Thoracic aorta (tissue), 2 donors: ENCODE data around the gene LAPTM5. TPM values are rescaled to one million over a fixed set of nuclear protein-coding genes. Genes with fewer than 3 reads are reported as not detected.

Source experiments
- ATAC-seq: fragments of 150-250 bp; one replicate; pipeline ENCODE4 v1.8.0; 2017; ENCODE audit warnings: low read depth; ENCODE audit not compliant: insufficient number of reproducible peaks, low FRiP score
- DNase-seq: peaks from one replicate; pipeline ENCODE4 v3.0.0-alpha.2; 2020; ENCODE audit warnings: low spot score
- H3K27ac ChIP-seq, 2 donors: fragments of 200-600 bp; sonication (generic); 1 replicate in 1 of 2; 2 replicates in 1 of 2; pipeline ENCODE4 v1.5.1; 2016; ENCODE audit warnings: mild to moderate bottlenecking in 2 of 2, moderate library complexity in 2 of 2
- H3K27me3 ChIP-seq: fragments of 200-600 bp; sonication (generic); replicated peaks from 2 replicates; pipeline ENCODE4 v1.6.0; 2016; ENCODE audit warnings: mild to moderate bottlenecking; ENCODE audit not compliant: insufficient read depth
- H3K36me3 ChIP-seq: fragments of 200-600 bp; sonication (generic); one replicate; pipeline ENCODE4 v1.5.1; 2016
- H3K4me1 ChIP-seq, 2 donors: fragments of 200-600 bp; sonication (generic); 1 replicate in 1 of 2; 2 replicates in 1 of 2; pipeline versions ENCODE4 v1.5.1 to v1.6.0; 2016; ENCODE audit warnings: low read depth in 2 of 2, mild to moderate bottlenecking in 1 of 2; ENCODE audit not compliant: control insufficient read depth in 1 of 2
- H3K4me3 ChIP-seq: fragments of 200-600 bp; sonication (generic); 2 replicates; pipeline ENCODE4 v1.5.1; 2016; ENCODE audit warnings: mild to moderate bottlenecking
- H3K9me3 ChIP-seq: fragments of 200-600 bp; sonication (generic); 2 replicates; pipeline ENCODE4 v1.5.1; 2016
- total RNA-seq, 2 donors: library from RNA; depleted of rRNA; stranded (reverse); fragments of >200 nt; gene quantifications; one replicate each; pipeline versions ENCODE4 v1.1.0 to v1.2.3, GENCODE V29; 2016
- TF ChIP-seq, protein P1 (sequence below): fragments of 200-600 bp; sonication (generic); IDR thresholded peaks from one replicate; pipeline ENCODE4 v1.5.1; 2019; ENCODE audit warnings: antibody characterized with exemption

LAPTM5 gene
- total RNA-seq, 2 donors from 2014 or later: 91.0 to 127 TPM

DNA sequence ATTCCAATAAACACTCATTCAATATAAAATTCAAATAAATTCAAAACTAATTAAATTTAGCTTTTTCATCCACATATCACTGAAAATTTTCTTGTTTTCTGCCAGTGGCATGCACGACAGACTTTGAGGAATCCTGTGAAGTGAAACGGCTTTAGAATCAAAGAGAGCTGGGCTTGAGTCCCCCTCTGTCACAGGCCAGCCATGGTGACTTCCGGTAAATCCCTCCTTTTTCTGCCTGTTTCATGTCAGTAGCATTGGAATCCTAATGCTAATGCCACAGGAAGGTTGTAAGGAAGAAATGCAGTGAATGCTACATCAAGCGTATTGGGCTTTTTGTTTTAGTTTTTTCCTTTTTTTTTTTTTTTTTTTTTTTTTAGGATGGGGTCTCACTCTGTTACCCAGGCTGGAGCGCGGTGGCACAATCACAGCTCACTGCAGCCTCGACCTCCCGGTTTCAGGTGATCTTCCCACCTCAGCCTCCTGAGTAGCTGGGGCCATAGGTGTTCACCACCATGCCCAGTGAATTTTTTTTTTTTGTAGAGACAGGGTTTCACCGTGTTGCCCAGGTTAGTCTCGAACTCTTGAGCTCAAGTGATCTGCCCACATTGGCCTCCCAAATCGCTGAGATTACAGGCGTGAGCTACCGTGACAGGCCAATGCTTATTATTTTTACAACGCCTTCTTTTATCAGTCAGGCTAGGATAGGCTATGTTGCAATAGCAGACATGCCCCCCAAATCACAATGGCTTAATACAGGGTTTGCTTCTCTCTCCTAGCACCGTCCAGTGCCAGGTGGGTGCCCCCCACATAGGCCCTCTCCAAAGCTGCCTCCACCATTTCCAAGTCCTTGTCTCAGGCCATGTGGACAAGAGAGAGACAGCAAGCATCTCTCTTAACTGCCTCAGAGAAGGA, 30.5 kb downstream of the LAPTM5 start:
- Histone ChIP-seq H3K4me1 (no peaks in the 10 kb centered on the region), H3K36me3 (no peaks in the 10 kb centered on the region), H3K4me3 (no peak overlapping the region), H3K9me3 (no peaks in the 10 kb centered on the region), H3K27me3 (no peaks in the 10 kb centered on the region), H3K27ac (no peak overlapping the region)
- TF ChIP-seq, protein P1, sequence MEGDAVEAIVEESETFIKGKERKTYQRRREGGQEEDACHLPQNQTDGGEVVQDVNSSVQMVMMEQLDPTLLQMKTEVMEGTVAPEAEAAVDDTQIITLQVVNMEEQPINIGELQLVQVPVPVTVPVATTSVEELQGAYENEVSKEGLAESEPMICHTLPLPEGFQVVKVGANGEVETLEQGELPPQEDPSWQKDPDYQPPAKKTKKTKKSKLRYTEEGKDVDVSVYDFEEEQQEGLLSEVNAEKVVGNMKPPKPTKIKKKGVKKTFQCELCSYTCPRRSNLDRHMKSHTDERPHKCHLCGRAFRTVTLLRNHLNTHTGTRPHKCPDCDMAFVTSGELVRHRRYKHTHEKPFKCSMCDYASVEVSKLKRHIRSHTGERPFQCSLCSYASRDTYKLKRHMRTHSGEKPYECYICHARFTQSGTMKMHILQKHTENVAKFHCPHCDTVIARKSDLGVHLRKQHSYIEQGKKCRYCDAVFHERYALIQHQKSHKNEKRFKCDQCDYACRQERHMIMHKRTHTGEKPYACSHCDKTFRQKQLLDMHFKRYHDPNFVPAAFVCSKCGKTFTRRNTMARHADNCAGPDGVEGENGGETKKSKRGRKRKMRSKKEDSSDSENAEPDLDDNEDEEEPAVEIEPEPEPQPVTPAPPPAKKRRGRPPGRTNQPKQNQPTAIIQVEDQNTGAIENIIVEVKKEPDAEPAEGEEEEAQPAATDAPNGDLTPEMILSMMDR: no peak
- no peak for DNase-seq
- ATAC-seq: no peak

DNA sequence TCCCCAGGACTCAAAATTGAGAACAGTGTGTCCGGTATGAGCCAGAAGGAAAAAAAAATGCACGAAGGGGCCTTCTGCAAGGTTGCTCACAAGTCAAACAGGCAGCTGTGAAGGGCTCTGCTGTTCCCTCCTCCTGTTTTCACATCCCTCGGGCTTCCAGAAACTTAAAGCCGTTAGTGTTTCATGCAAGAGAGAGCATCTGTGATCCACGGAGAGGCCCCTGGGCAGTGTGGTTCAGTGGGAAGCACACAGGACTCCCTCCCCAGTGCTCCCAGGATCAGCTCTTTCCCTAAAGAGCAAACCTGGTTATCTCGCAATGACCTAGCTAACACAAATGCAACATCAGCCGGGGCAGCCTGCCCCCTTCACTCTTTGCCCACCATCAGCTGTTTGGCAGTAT, 31.3 kb downstream of the LAPTM5 start:
- Histone ChIP-seq H3K36me3 (no peaks in the 10 kb centered on the region), H3K27me3 (no peaks in the 10 kb centered on the region), H3K9me3 (no peaks in the 10 kb centered on the region), H3K4me1 (no peaks in the 10 kb centered on the region), H3K4me3 (no peak overlapping the region), H3K27ac (no peak overlapping the region)
- TF ChIP-seq, protein P1: no peak
- DNase-seq: no peak
- ATAC-seq: no peak

DNA sequence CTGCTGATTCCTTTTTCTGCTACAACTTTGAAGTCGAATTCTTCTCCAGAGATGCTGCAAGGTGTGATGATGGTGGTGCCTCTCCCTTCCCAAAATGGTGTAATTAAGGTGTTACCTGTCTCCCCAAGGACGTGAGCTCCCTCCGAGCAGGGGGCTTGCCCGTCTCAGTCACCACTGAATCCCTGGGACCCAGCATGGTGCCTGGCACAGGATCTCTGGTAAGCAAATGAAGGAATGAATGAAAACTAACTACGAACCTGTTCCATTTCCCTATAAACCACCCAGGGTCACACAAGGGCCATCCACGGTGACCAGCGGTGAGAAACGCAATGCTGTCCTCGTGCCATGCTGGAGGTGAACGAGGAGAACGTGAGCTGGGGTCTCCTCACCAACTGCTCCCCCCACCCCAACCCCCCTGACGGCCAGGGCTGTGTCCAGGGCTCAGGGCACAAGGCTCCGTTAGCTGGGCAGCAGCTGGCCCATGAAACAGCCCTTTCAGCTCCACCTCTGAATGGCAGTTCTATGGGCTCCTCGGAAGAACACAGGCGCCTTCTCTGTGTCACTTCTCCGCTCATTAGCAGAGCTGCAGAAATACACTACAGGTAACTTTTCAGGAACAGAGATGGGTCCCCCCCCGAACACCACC, 32.0 kb downstream of the LAPTM5 start:
- no peaks in the 10 kb centered on the region for H3K9me3 ChIP-seq
- no peak for ATAC-seq
- no peak for DNase-seq
- no peaks in the 10 kb centered on the region for H3K4me1 ChIP-seq
- no peak overlapping the region for H3K27ac ChIP-seq
- H3K27me3 ChIP-seq: no peaks in the 10 kb centered on the region
- H3K4me3 ChIP-seq: no peak overlapping the region
- TF ChIP-seq, protein P1: no peak
- H3K36me3 ChIP-seq: no peaks in the 10 kb centered on the region

DNA sequence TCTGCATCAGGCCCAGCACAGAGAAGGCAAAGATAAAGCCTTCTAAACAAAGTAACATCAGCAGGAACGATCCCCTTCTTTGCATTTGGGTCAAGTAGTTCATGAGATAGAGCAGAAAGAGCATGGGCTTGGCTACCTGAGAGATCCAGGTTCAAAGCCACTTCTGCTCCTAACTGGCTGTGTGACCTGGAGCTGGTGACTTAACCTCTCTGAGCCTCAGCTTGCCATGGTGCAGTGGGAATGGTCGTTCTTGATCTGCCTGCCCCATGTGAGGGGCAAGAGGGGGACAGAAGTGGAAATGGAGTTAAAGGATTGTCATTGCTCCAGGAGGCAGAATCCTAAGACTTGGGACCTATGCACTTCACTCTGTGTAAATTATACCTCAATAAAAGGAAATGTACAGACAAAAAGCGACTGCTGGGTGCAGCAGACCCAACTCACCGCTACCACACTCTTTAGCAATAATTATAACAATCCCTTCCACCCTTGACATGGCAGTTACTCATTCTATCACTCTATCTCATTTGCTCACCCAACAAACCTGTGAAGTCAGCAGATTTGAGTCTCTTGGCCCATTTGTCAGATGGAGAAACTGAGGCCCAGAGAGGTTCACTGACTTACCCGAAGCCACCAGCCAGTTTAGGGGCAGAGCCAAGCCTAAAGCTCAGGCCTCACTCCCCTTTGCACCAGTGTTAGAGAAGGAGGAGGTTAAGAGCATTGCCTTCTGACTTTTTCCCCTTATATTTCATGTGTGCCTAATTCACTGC, 32.7 kb downstream of the LAPTM5 start:
- Histone ChIP-seq H3K36me3 (no peaks in the 10 kb centered on the region), H3K27ac (no peak overlapping the region), H3K4me3 (no peak overlapping the region), H3K4me1 (no peaks in the 10 kb centered on the region), H3K9me3 (no peaks in the 10 kb centered on the region), H3K27me3 (no peaks in the 10 kb centered on the region)
- TF ChIP-seq, protein P1: no peak
- DNase-seq (no peak), ATAC-seq (no peak)

DNA sequence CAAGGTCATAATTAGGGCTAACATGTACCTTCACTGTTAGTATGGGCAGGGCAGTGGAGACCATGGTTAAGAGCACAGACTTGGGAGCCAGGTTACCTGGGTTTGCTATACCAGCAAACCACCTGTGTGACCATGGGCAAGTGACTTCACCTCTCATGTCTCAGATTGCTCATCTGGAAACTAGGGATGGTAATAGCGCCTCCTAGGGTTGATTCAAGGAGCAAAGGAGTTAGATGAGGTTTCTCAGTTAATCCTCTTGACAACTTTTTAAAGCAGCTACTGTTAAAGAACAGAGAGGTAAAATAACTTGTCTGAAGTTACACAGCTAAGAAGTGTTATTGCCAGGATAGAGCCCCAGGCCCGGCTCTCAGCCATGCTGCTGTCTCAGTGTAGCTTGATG, 33.4 kb downstream of the LAPTM5 start:
- Histone ChIP-seq H3K4me1 (peaks cover 0 to 3% of the 10 kb centered on the region in 2 donors), H3K36me3 (no peaks in the 10 kb centered on the region), H3K9me3 (no peaks in the 10 kb centered on the region), H3K27me3 (no peaks in the 10 kb centered on the region), H3K4me3 (no peak overlapping the region), H3K27ac (no peak overlapping the region)
- DNase-seq (no peak), ATAC-seq (no peak)
- TF ChIP-seq, protein P1: no peak
